Measurements from ENCODE around the gene PEX11B.

DNA sequence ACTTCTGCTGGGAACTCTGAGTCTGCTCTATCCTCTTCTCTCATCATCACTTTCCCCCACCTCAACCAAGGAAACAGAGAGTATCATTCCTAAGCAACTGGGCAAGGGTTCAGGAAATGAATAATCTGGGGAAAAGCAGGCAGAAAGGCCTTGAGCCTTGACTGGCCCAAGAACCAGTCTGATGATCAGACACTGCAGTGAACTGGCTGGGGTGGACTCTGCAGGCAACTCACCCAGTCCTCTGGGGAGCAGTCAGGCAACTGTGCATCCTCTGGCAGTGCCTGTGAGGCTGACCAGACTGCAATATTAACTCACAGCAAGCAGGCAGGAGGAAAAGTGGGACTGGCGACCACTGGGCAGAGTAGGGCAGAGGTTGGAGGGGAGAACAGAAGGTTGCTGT is 33.8 kb downstream of the PEX11B start:
- TF ChIP-seq GATA3 (IDR thresholded peaks at IDR 0.05; ENCODE audit: low read depth, low read length) (no peak), GATA2 (IDR thresholded peaks at IDR 0.05; ENCODE audit: low read depth, low read length) (no peak)
